Activated T-cell treated with anti-CD3 and anti-CD28 coated beads for 4 hours (primary cell): ENCODE data around the gene SLC6A8.
"Not testable (repeated sequence)": the region's sequence is repeated elsewhere in the genome, so short reads cannot be mapped to it uniquely, and the experiment has no call there.

Source experiments
- DNase-seq: peaks from one replicate; pipeline ENCODE4 v3.0.0-alpha.2; 2020

The SLC6A8 gene

DNA sequence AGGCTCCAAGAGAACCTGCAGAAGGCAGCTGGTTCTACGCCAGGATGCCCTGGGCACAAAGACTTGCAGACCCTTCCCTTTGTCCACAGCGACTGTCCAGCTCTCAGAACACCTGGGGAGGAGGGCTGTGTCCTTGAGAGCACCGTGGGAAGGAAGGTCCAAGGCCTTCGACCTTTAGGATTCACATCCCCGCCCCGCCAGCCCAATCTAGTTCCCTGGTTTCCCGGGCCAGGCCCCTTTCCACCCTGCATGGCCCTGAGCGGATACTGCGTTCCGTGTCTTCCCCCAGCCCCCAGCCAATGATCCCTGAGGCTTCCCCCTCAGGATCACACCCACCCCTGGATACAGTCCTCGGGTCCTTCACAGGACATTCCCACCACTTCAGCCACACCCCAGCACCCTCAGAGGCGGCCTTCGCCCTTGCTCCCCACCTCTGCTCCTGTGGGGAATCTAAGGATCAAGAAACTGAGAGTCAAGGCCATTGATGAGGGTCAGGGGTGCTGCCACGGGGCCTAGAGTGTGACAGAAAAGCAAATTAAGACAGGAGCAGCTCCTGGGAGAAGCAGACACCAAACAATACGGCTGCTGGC, 46.0 kb downstream of the SLC6A8 start:
- DNase-seq = no peak

DNA sequence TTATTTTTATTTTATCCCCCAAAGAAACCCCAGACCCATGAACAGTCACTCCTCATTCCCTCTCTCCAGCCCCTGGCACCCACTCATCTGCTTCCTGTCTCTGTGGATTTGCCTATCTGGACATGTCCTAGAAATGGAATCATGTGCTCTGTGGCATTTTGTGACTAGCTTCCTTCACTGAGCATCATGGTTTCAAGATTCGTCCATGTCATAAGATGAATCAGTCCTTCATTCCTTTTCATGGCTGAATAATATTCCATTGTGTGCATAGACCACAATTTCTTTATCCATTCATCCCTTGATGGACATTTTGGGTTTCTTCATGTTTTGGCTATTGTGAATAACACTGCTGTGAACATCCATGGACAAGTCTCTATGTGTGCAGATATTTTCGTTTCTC, 47.1 kb downstream of the SLC6A8 start:
- DNase-seq = no peak

- DNase-seq = no peak
These were observed 47.5 kb downstream of the SLC6A8 start for GRCh38 chrX:153735274-153735673.

DNA sequence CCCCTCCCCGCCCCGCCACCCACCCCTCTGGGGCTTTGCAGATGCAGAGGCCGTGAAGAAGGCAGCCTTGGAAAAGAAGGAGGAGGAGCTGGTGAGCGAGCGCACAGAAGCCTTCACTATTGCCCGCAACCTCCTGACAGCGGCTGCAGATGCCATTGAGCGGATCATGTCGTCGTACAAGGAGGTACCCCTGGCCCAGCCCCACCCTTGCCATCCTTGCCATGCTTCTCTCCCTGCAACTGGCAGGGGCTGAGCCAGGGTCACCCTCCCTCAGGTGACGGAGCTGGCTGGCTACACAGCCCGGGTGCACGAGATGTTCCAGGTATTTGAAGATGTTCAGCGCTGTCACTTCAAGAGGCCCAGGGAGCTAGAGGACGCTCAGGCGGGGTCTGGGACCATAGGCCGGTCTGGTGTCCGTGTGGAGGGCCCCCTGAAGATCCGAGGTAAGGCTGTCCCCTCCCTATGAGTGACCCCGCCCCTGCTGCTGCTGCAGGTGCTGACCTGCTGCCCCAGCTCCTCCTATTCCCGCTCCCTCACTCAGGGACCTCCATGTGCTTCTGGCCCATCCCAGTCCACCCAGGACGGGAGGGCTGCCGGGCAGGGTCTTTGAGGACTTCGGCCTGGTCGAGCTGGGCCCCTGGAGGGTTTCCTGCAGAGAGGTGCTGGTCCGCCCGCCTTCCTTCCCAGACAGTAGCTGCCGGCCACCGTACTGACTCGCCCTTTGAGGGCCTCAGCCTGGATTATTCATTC, 48.5 kb downstream of the SLC6A8 start:
- DNase-seq = no peak

- no peak for DNase-seq
These were observed 49.2 kb downstream of the SLC6A8 start for GRCh38 chrX:153736871-153737441.

- DNase-seq = no peak
These were observed 50.4 kb downstream of the SLC6A8 start for GRCh38 chrX:153738056-153738605.

DNA sequence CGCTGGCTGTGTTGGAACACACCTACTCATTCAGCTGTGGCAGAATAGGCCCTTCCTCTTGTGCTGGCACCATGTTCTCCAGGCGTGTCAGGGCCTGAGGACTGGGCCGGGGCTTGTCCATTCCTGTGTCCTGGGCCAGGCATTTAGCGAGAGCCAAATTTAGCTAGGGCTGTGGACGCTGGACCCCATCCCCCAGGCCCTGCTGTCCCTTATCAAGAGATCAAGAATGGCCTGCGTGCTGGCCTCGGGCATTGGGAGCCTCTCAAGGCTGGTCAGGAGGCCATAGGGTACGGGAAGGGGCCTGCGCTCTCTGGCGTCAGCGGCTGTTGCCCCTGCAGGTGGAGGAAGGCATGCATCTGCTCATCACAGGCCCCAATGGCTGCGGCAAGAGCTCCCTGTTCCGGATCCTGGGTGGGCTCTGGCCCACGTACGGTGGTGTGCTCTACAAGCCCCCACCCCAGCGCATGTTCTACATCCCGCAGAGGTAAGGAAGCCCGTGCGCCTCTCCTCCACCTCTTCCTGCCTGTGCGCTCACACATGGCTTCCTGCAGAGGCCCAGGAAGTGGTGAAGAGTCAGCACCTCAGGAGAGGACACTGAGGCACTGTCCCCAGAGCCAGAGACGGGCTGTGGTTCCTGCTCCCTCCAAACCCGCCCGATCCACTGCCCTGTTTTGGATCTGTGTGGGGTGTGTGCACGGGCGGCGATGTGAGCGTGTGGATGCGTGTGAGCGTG, 52.2 kb downstream of the SLC6A8 start:
- DNase-seq = no peak

DNA sequence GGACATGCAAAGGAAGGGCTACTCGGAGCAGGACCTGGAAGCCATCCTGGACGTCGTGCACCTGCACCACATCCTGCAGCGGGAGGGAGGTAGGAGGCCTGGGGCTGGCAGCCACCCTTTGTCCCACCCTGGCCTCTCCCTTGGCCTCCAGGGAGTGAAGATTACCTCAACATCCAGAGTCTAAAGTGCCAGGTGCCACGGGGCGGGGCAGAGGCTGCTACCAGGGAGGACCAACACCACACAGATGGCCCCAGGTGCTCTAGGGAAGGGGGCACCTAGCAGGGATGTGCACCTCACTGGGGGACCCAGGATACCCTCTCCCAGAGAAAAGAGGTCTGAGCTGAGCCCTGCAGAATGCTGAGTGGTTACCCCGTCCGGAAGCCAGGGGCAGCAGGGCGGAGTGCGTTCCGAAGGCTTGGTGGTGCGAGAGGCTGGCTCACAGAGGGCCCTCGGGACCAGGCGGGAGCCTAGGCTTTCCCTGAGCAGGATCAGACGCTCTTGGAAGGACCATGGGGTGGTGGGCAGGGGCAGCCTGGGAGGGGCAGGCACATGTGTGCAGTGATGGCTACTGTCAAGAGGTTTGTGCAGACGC, 53.0 kb downstream of the SLC6A8 start:
- no peak for DNase-seq

DNA sequence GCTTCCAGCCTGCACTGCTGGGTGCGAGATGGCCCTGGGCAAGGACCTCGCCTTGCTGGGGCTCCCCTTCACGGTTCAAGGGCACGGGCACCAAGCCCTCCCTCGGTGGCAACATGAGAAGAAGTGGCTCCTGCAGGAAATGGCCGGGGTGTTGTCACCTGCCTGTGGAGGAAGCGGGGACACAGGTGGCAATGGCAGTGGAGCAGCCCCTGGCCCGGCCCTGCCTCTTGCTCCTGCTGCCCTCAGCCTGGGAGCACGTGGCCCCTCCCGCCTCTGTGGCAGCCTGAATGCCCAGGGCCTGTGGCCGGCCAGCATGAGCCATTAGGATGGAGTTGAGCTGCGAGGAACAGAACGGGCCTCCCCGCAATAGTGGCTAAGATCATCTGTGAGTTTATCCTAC, 53.7 kb downstream of the SLC6A8 start:
- DNase-seq = no peak

DNA sequence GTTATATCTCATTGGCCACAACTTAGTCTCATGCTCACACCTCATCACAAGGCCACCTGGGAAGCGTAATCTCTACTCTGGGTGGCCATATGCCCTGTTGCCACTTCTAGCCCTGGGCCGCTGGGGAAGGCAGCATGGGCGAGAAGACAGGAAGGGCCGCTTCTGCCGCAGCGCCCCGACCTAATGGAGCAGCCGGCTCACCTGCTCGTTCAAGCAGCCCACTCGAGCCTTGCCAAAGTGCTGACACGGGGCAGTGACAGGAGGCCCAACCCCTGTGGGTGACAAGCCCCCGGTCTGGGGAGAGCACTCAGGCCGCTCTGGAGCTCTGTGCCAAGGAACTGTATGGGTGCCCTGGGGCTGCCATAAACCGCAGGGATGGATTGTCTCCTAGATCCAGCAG, 54.4 kb downstream of the SLC6A8 start:
- DNase-seq = not testable (repeated sequence)

- not testable (repeated sequence) for DNase-seq
These were observed 55.2 kb downstream of the SLC6A8 start for GRCh38 chrX:153742796-153743467.

DNA sequence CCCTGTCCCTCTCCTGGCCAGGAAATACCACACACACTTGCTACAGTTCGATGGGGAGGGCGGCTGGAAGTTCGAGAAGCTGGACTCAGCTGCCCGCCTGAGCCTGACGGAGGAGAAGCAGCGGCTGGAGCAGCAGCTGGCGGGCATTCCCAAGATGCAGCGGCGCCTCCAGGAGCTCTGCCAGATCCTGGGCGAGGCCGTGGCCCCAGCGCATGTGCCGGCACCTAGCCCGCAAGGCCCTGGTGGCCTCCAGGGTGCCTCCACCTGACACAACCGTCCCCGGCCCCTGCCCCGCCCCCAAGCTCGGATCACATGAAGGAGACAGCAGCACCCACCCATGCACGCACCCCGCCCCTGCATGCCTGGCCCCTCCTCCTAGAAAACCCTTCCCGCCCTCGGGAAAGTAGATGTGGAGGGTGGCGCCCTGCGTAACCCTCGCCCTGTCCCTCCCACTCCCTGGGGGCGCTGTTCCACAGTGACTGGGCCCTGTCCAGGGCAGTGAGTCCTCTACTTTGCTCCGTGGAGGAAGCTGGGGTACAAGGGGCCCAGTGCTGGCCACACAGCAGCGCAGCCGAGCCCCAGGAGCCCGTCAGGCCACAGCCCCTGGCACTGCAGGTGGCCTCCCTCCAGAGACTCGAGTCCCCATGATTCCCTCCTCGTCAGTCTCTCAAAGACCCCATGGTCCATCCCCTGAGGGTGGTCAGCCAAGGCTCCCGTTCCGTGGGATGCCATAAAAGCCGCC, 55.9 kb downstream of the SLC6A8 start:
- DNase-seq = not testable (repeated sequence)

DNA sequence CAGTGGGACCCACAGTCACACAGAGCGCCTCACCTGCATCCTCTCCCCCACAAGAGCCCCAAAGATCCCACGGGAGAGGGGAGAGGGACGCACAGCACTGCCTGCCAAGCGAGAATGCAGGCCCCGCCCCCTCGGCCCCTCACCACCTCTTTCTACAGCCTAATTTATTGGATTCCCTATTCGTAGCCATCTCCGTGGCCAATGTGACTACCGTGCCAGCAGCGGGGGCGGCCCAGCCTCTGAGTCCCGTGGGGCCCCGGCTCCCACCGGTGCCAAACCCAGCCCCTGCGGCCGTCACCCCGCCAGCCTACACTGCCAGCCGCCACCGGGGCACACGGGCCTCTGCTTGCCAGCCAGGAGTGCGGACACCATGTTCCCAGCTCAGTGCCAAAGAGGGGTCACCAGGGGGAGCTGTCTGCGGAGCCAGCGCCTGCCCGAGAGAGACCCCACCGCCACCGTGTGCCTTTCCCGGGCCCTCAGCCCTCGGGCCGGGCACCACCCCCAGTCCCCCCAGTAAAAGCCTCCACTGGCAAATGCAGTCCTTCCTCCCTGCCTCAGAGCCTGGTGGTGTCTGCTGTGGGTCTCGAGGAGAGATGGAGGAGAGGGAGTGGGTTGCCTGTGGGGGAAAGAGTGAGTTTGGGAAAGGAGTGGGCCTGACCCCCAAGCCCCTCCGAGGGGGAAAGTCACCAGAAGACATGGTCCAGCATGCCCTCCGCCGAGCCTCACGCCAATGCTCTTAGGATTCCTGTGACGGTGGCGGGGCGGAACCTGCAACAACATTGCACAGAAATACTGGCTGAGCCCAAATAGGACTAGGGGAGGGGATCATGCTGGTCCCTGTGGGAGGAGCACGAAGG, 56.7 kb downstream of the SLC6A8 start:
- no peak for DNase-seq

GRCh38 chrX:153745067-153745433, 57.3 kb downstream of the SLC6A8 start:
- not testable (repeated sequence) for DNase-seq
